HG02970 (cell line): ENCODE results near the gene CDKN2AIP.
"Not testable (repeated sequence)": the region's sequence is repeated elsewhere in the genome, so short reads cannot be mapped to it uniquely, and the experiment has no call there.

Source experiments
- ATAC-seq: cut with Tn5 transposase; IDR thresholded peaks from one replicate; pipeline ENCODE4 v1.9.1; 2021; ENCODE audit warnings: mild to moderate bottlenecking, moderate library complexity, moderate number of reproducible peaks; ENCODE audit not compliant: unreplicated experiment, low FRiP score

The CDKN2AIP gene

DNA sequence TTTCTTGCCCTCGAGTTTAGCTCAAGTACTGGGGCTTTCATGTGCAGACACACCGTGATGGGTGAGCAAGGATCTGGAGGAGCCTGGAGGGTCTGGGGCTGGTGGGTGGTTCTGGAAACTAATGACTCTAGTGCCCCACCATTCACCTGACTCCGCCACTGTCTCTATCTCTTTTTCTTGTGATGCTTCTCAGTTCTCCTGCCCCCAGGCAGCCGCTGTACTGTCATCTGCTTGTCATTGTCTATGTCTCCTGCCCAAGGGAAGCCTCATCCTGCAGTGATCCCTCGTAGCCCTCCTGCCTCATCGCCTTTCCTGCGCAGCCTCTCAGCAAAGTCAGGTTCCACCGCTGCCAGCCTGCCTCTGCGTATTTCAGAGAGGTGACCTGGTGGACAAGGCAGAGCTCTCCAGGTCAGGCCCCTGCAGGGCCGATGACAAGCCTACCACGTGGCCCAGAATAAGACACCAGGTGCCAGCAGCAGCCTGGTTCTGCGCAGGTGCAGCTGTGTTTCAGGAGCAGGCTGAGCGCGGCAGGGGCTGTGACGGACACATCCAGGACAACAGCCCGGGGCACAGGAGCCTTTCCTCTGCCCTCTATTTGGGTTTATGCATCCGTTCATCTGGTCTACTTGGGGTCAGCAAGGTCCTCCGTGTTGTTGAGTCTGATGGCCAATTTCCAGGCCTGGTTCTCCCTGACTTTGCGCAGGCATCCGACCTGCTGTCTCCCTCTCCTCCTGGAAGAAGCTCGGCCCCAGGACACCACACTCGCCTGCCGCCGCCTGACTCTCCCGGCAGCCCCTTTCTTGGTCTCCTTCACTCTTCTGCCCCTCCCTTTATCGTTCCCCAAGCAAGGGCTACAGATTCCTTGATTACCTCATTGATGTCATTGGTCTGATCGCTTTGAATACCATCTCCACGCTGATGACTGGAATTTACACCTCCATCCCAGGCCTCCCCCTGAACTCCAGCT lies 30.9 kb upstream of the CDKN2AIP start:
- no peak for ATAC-seq

DNA sequence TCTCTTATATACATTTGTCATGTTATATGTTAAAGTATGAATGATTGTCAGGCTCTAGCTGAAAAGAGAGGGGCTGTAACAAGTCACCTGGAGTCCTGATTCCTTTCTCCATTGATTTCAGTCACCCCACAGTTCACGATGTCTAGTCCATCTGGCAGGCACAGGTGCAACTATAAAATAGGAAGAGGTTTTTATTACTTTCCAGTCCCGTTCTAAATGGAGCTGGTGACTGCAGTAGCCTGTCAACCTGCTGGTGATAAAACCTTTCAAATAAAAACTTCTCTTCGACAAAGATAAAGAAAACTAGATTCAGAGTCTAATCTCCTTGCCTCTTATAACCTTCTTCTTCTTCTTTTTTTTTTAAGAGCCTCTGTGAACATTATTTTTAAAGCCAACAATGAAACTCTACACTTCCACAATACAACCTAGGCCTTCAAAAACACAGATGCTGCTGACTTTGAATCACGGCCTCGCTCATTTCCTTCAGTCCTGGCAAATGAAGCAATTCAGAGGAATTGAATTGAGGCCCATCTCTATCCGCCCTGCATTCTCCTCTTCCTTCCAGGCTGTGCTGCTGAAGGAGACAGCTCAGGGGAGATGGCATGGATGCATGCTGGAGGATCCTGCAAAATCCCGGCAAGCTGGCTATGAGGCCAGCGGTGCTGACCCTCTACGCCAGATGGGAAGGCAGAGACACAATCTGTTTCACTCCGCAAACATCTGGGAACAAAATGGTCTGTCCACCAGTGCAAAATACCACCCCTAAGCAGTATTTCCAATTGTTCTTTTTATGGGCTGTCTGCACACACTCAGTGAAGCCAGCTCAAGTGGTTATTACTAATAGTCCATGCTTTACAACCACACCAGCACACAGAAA lies 27.3 kb upstream of the CDKN2AIP start:
- ATAC-seq: no peak

- ATAC-seq: no peak
These were observed 21.3 kb upstream of the CDKN2AIP start for GRCh38 chr4:183422962-183423631.

GRCh38 chr4:183424109-183424744 lies 20.2 kb upstream of the CDKN2AIP start:
- ATAC-seq: no peak

DNA sequence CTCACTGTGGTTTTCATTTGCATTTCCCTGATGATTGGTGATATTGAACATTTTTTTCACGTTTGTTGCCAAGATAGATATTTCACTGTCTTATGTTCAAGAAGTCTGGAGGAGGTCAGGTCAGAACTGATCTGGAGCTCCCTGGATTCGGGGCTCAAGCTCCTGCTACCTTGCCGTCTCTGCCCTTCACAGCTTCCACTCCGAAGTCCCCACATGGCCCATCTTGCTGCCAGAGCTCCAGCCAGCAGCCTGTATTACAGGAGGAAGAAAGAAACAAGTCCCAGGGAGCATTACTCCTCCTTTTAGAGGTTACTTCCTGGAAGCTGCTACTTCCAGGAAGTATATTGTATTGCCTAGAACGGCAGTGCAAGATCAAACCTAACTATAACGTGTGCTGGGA lies 17.9 kb upstream of the CDKN2AIP start:
- ATAC-seq: no peak

DNA sequence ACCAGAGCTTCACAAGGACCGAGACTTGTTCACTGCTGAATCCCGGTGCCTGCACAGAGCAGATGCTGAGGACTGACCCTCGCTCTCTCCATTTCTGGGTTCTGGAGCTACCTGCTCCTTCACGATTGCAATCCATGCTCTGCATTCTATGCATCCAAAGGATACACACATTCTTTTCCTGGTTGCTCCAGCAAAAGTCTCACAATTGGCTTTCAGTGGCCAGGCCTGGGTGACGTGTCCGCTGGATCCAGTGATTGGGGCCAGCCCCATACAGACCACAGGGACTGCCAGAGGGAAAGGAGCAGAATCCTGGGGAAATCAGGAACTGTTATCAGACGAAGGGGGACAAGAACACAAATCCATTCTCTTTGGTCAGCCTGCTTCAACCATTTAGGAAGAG lies 14.9 kb upstream of the CDKN2AIP start:
- ATAC-seq: no peak

DNA sequence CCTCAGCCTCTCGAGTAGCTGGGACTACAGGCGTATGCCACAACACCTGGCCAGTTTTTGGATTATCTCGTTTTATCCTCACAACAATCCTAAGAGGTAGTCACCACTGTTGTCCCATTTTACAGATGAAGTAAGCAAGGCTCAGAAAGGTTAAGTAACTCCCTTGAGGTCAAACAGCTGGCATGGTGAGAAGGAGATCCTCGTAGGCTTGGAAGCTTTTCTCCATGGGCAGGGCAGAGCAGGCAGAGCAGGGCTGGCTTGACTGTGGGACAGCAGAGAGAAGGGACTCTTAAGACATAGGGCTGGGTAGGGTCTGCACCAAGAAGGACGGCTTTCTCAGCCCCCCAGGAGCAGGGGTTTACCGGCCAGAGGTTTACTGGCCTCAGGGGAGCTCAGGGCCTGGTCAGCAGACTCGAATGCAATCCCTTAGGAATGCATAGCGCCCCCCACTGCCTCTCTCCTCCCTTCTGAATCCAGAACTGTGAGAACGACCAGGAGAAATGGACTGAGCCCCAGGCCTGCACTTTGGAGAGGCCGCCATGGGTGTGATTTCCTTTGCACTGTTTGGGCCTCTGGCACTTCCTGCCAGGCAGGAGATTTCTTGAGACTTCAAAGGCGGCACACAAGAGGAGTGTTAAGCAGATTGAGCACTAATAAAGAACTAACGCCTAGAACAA lies 14.0 kb upstream of the CDKN2AIP start:
- ATAC-seq: no peak

- no peak for ATAC-seq
These were observed 13.5 kb upstream of the CDKN2AIP start for GRCh38 chr4:183430994-183431347.

- ATAC-seq: no peak
These were observed 12.8 kb upstream of the CDKN2AIP start for GRCh38 chr4:183431614-183432013.

GRCh38 chr4:183433183-183433582 lies 11.3 kb upstream of the CDKN2AIP start:
- not testable (repeated sequence) for ATAC-seq

- no peak for ATAC-seq
These were observed 10.2 kb upstream of the CDKN2AIP start for GRCh38 chr4:183434264-183434663.

DNA sequence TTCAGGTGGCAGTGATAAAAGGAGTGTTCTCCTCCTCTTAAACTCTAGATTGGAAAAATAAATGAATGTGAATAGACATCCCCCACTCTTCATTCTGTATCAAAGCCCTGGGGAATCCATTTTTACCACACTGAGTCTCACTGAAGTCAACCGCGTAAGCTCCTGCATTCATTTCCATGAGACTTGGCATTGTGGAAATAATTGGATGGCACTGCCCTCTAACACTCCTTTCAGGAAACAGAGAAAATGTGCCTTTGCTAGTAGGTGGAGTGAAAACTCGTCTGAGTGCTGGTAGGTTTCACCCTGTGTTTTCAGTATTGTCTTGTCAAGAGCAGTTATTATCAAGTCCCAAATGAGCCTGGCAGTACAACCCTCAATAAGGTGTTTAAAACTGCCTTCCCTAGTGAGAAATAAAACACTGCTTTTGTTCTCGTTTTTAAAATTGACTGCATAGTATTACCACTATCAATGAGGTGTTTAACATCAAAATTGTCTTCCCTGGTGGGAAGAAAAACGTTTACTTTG lies 9.7 kb upstream of the CDKN2AIP start:
- ATAC-seq: no peak

DNA sequence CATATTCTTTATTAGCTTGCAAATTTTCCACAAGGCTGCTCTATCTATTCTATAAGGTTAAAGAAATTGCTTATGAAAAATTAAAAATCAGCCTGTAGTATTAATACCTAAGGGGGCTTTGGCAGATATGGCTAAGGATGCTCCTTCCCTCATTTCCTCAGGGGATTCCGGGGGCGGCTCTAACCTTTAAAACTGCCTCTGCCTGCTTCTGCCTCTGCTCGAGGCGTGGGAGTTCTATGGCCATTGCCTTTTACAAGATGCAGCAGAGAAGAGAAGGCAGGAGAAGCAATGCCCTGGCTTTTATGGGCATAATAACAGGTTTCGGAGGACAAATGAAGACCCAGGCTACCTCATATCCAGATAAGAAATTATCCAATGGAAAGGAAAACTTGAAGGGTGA lies 8.6 kb upstream of the CDKN2AIP start:
- no peak for ATAC-seq

DNA sequence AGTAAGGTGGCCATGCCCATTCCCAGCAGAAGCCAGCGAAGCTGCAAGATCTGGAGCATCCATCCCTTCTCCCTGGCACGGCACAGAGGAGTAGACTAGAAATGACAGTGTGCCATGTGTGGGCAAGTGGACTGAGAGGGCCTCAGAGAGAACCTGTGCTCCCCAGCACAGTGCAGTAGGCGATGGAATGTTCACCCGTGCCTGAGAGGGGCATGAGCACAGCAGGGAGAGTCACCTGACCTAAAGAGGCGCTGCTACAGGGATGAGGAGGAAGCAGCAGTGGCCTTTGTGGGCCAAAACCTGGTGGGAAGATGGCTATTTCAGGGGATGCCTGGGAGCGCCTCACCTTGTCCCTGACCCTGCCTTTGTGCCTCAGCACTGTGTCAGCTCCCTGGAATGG lies 8.0 kb upstream of the CDKN2AIP start:
- no peak for ATAC-seq

GRCh38 chr4:183437452-183437851 lies 7.0 kb upstream of the CDKN2AIP start:
- ATAC-seq: no peak

GRCh38 chr4:183438458-183439113 lies 5.8 kb upstream of the CDKN2AIP start:
- no peak for ATAC-seq

- ATAC-seq: no peak
These were observed 3.2 kb upstream of the CDKN2AIP start for GRCh38 chr4:183441276-183441675.

DNA sequence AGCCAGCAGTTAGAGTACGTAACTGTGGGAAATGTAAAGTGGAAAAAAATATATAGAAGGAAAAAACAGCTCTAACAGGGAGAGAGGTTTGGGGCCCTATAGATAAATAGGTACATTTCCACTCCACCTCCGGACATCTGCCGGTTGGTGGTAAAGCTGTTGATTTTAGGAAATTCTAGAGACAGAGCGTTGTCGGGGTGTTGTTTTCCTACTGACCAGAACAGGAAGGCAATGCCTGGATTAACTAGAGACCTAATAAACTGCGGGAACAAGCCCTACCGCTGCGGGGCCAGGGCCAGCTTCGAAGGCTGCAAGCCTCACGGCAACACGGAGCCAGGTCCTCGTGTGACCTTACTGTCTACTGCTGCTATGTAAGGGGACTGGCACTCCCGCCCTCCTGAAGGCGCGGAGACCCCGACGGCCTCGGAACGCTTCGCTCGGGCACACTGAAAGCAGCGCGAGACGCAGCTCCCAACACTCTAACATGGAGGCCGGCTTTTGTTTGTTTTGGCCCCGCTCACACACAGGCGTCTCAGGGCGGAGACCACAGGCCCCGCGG lies 702 bp upstream of the CDKN2AIP start:
- peak; percentile 28 for ATAC-seq

GRCh38 chr4:183445097-183445428 lies 627 bp downstream of the CDKN2AIP start:
- peak; percentile 4 for ATAC-seq
